OCI-LY7 (cell line): ENCODE results near the gene FGD3. TPM values are rescaled to one million over a fixed set of nuclear protein-coding genes. Genes with fewer than 3 reads are reported as not detected.

Source experiments
- BruUV-seq: library from RNA; stranded (reverse); fragments of 400-500 nt; replicated peaks from 2 replicates; lab custom pipeline; 2021; lab: Mats Ljungman, UMichigan
- CTCF ChIA-PET: fragments of 300-600 bp; sonication (Branson Sonifier 250); formaldehyde crosslinking; loops from one replicate; lab custom pipeline; 2022; ENCODE audit warnings: antibody characterized with exemption; ENCODE audit not compliant: unreplicated experiment; lab: Charles Lee
- POLR2A ChIA-PET: fragments of 300-600 bp; sonication (Branson Sonifier 250); formaldehyde crosslinking; loops from one replicate; lab custom pipeline; 2022; ENCODE audit warnings: antibody characterized with exemption; lab: Charles Lee
- DNase-seq: peaks from one replicate; pipeline ENCODE4 v3.0.0-alpha.2; 2015; ENCODE audit warnings: low spot score
- H2AFZ ChIP-seq: fragments of 200-600 bp; sonication (generic), shearing (Covaris generic); 2 replicates; pipeline ENCODE4 v1.6.1; 2014; ENCODE audit warnings: mild to moderate bottlenecking, antibody characterized with exemption, low read length, moderate library complexity
- H3K27ac ChIP-seq: fragments of 200-600 bp; sonication (generic); 2 replicates; pipeline ENCODE4 v1.5.1; 2014; ENCODE audit warnings: mixed run types, low read depth, mild to moderate bottlenecking, moderate library complexity, low read length, inconsistent platforms; ENCODE audit not compliant: poor library complexity, severe bottlenecking
- H3K36me3 ChIP-seq: fragments of 200-600 bp; sonication (generic); 2 replicates; pipeline ENCODE4 v1.6.1; 2014; ENCODE audit warnings: mild to moderate bottlenecking, antibody characterized with exemption, low read length, moderate library complexity, mixed read lengths; ENCODE audit not compliant: insufficient read depth
- H3K4me1 ChIP-seq: fragments of 200-600 bp; sonication (generic); 2 replicates; pipeline ENCODE4 v1.5.1; 2014; ENCODE audit warnings: mild to moderate bottlenecking, low read length; ENCODE audit not compliant: insufficient read depth, poor library complexity, severe bottlenecking
- H3K4me2 ChIP-seq: fragments of 200-600 bp; sonication (generic); 2 replicates; pipeline ENCODE4 v1.6.1; 2014; ENCODE audit warnings: mild to moderate bottlenecking, low read length
- H3K4me3 ChIP-seq: fragments of 200-600 bp; sonication (generic); 2 replicates; pipeline ENCODE4 v1.5.1; 2014; ENCODE audit warnings: mild to moderate bottlenecking, low read depth, low read length; ENCODE audit not compliant: poor library complexity, severe bottlenecking
- H3K79me2 ChIP-seq: fragments of 200-600 bp; sonication (generic); 2 replicates; pipeline ENCODE4 v1.6.1; 2016; ENCODE audit warnings: low read depth, mild to moderate bottlenecking, low read length, moderate library complexity, mixed read lengths; ENCODE audit not compliant: insufficient read depth
- H3K9me2 ChIP-seq: fragments of 200-600 bp; sonication (generic); 2 replicates; pipeline ENCODE4 v1.6.1; 2016; ENCODE audit warnings: mild to moderate bottlenecking, low read length, mixed read lengths; ENCODE audit not compliant: insufficient read depth
- H3K9me3 ChIP-seq: fragments of 200-600 bp; sonication (generic); 2 replicates; pipeline ENCODE4 v1.6.1; 2014; ENCODE audit warnings: mild to moderate bottlenecking, mixed run types, low read length, mixed read lengths
- H4K20me1 ChIP-seq: fragments of 200-600 bp; sonication (generic); 2 replicates; pipeline ENCODE4 v1.6.1; 2014; ENCODE audit warnings: mild to moderate bottlenecking, antibody characterized with exemption, low read length, moderate library complexity, mixed read lengths; ENCODE audit not compliant: insufficient read depth
- EZH2phosphoT487 ChIP-seq: fragments of 200-600 bp; sonication (generic); IDR thresholded peaks from 2 replicates; pipeline ENCODE4 v1.6.1; 2018; ENCODE audit warnings: low read depth, borderline replicate concordance, mild to moderate bottlenecking, mixed run types, antibody characterized with exemption, low read length, moderate library complexity, mixed read lengths
- intact Hi-C: fragments of 100-400 bp; cut with micrococcal nuclease; formaldehyde crosslinking; loops from one replicate; pipeline ENCODE4 v1.10.0; 2022; ENCODE audit not compliant: unreplicated experiment
- total RNA-seq, 2 experiments: library from RNA; depleted of rRNA in 1 of 2; stranded (reverse); fragments of >200 nt in 1 of 2; shearing (Covaris generic) in 1 of 2; gene quantifications; 2 replicates each; pipeline ENCODE4 v1.2.3, GENCODE V29; 2014 to 2022
- TF ChIP-seq, protein P1 (sequence below): fragments of 200-600 bp; sonication (generic); conservative IDR thresholded peaks from 2 replicates; pipeline ENCODE4 v1.5.1; 2014; ENCODE audit warnings: mild to moderate bottlenecking, antibody characterized with exemption, low read length, moderate library complexity, mixed read lengths

FGD3 gene
- total RNA-seq, 2 experiments from 2014 or later, result 22.1 to 22.9 TPM

GRCh38 chr9:92961627-92962302 is 14.4 kb downstream of the FGD3 start:
- CTCF ChIA-PET, result no interaction called here
- POLR2A ChIA-PET, result no interaction called here
- Histone ChIP-seq H3K27ac (no peak overlapping the region), H3K36me3 (peaks cover 4% of the 10 kb centered on the region; the same call in 1 of the 2 replicates), H3K4me2 (no peak overlapping the region), H3K4me3 (no peak overlapping the region), H2AFZ (no peak overlapping the region), H3K4me1 (peaks cover 35% of the 10 kb centered on the region), H4K20me1 (no peaks in the 10 kb centered on the region), H3K9me2 (no peaks in the 10 kb centered on the region), H3K79me2 (peaks cover 15% of the 10 kb centered on the region; the same call in 1 of the 2 replicates), H3K9me3 (peaks cover 6% of the 10 kb centered on the region; the same call in 1 of the 2 replicates)
- intact Hi-C loops, result loop anchor here (5.0 kb wide), 1 partner anchor 239 kb away; no protein-coding TSS in a partner anchor
- peak; percentile 10 for DNase-seq
- no TSS peak for BruUV-seq
- TF ChIP-seq, protein P1, sequence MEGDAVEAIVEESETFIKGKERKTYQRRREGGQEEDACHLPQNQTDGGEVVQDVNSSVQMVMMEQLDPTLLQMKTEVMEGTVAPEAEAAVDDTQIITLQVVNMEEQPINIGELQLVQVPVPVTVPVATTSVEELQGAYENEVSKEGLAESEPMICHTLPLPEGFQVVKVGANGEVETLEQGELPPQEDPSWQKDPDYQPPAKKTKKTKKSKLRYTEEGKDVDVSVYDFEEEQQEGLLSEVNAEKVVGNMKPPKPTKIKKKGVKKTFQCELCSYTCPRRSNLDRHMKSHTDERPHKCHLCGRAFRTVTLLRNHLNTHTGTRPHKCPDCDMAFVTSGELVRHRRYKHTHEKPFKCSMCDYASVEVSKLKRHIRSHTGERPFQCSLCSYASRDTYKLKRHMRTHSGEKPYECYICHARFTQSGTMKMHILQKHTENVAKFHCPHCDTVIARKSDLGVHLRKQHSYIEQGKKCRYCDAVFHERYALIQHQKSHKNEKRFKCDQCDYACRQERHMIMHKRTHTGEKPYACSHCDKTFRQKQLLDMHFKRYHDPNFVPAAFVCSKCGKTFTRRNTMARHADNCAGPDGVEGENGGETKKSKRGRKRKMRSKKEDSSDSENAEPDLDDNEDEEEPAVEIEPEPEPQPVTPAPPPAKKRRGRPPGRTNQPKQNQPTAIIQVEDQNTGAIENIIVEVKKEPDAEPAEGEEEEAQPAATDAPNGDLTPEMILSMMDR, result no peak
- no peak for TF ChIP-seq EZH2phosphoT487

DNA sequence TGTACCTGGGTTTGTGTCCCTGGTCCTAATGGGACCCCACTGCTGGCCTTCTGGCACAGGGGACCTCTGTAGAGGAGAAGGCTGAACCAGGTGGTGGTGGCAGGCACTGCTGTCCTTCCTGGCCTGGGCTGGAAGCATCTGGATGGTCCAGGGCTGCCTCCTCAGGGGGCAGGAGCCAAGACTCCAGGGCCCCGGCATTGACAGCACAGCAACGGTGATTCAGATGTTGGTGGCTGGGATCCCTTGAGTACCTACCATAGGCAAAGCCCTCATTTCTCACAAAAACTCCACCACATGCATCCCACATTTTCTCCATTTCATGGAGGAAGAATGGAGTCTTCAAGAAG is 15.0 kb downstream of the FGD3 start:
- no peaks in the 10 kb centered on the region for H3K9me2 ChIP-seq
- ChIA-PET POLR2A (interaction anchor here (0.7 kb wide), 1 partner anchor 129 kb away, joined by 3 read pairs; no protein-coding TSS in a partner anchor), CTCF (interaction anchor here (0.6 to 0.7 kb wide), 2 partner anchors 677 to 824 kb away, joined by 3 to 5 read pairs; no protein-coding TSS in a partner anchor)
- H3K4me1 ChIP-seq, result peaks cover 35% of the 10 kb centered on the region
- no peak overlapping the region for H3K4me3 ChIP-seq
- peaks cover 15% of the 10 kb centered on the region; the same call in 1 of the 2 replicates for H3K79me2 ChIP-seq
- no peak overlapping the region for H3K4me2 ChIP-seq
- no peak overlapping the region for H3K27ac ChIP-seq
- peaks cover 6% of the 10 kb centered on the region; the same call in 1 of the 2 replicates for H3K9me3 ChIP-seq
- no peak for TF ChIP-seq EZH2phosphoT487
- TF ChIP-seq, protein P1, result no peak
- intact Hi-C loops, result loop anchor here (5.0 kb wide), 1 partner anchor 240 kb away; no protein-coding TSS in a partner anchor
- DNase-seq, result no peak
- no TSS peak for BruUV-seq
- H3K36me3 ChIP-seq, result peaks cover 4% of the 10 kb centered on the region; the same call in 1 of the 2 replicates
- H4K20me1 ChIP-seq, result no peaks in the 10 kb centered on the region
- no peak overlapping the region for H2AFZ ChIP-seq
